ENCODE results near the gene TLE7.

DNA sequence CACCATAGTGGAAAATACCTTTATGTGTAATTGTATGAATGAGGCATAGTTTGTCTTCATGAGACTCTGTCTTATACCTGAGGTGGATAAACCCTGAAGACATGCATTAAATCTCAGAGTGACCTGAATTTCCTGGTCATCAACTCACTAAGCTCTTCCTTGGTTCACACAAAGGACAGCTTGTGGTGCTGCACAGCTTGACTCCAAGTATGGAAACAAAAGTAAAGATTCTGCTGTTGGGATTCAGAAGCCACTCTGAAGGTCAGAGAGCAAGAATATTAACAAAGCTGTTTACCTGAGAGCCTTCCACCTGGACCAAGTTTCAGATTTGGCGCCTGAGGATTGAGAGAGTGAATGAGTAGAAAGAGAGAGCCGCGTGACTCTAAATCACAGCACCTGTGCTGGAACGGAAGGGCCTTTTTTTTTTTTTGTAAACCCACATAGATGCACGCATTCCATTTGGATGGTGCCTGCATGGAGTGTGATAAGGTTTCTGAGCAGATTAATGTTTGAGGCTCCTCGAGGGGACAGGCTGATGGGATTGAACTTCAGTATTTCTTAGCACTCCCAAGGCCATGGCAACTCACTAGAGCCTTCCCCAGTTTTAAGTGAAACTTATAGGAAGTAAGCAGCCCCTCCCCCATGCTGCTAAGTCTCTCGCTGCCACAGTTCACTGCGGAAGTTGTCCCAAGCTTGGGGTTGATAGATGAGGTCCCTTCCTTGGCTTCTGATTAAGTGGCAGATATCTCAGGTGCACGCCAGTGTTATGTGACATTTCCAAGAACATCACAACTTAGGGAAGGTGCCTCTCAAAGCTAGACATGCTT, 54.6 kb downstream of the TLE7 start:
- TF ChIP-seq, protein P1, sequence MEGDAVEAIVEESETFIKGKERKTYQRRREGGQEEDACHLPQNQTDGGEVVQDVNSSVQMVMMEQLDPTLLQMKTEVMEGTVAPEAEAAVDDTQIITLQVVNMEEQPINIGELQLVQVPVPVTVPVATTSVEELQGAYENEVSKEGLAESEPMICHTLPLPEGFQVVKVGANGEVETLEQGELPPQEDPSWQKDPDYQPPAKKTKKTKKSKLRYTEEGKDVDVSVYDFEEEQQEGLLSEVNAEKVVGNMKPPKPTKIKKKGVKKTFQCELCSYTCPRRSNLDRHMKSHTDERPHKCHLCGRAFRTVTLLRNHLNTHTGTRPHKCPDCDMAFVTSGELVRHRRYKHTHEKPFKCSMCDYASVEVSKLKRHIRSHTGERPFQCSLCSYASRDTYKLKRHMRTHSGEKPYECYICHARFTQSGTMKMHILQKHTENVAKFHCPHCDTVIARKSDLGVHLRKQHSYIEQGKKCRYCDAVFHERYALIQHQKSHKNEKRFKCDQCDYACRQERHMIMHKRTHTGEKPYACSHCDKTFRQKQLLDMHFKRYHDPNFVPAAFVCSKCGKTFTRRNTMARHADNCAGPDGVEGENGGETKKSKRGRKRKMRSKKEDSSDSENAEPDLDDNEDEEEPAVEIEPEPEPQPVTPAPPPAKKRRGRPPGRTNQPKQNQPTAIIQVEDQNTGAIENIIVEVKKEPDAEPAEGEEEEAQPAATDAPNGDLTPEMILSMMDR (IDR thresholded peaks at IDR 0.05), result no peak
- TF ChIP-seq POLR2A (IDR thresholded peaks at IDR 0.05), result no peak
